Medulla oblongata (tissue), 1 donor: ENCODE results near the gene CD99.

Source experiments
- DNase-seq: peaks from one replicate; pipeline ENCODE4 v3.0.0-alpha.2; 2015; ENCODE audit errors: extremely low spot score

Gene CD99

DNA sequence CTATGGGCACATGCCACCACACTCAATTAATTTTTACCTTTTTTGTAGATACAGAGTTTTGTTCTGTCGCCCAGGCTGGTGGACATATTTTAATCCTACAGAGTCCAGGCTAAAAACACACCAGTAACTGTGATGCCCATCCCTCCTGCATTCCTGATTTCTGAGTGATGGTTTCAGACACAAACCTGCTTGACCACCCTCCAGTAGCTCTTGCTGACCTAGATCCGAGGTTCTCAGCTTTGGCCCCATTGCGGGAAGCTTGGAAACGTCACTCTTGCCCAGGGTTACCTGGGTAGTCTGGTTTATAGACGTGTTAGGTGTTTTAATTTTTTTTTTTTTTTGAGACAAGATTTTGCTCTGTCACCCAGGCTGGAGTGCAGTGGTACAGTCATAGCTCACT is 7.5 kb downstream of the CD99 start:
- DNase-seq: no peak

GRCh38 chrX:2699959-2700358 is 8.9 kb downstream of the CD99 start:
- no peak for DNase-seq

DNA sequence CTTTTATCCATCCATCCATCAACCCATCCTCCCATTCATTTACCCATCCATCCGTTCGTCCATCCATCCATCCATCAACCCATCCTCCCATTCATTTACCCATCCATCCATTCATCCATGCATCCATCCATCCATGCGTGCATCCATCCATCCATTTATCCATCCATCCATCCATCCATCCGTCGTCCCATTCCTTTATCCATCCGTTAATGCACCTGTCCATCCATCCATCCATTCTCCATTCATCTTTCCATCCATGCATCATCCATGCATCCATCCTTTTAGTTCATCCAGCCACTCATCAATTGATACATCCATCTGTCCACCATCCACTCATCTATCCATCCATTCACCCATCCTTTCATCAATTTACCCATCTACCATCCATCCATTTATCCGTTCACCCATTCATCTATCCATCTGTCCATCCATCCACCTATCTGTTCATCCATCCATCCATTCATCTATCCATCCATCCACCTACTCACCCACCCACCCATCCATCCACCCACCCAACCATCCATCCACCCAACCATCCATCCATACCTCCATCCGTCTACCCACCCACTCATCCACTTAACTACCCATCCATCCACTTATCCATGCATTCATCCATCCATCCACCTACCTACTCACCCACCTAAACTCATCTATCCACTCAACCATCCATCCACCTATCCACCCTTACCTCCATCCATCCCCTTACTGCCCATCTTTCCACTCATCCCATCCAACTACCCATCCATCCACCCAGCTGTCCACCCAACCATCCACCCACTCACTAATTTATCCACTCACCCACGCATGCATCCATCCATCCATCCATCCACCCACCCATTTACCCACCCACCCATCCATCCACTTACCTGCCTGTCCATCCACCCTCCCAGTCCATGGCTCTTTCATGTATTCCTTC is 9.6 kb downstream of the CD99 start:
- no peak for DNase-seq

DNA sequence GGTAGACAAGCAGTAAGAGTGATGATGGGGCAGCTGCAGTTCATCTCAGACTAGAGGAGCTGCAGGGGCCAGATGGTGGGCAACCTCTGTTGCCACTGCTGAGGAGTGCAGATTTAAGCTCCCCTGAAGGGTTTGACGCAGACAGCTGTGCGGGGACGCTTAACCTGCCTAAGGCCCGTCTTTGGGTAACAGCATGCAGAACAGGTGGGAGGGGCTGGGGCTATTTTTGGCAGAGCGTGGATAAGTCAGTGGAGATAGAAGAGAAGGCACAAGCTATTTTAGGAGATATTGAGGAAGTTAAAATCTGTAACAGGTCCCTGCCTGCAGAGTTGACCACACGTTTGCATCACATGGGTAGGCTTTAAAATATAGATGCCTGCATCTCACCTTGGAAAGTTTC is 10.5 kb downstream of the CD99 start:
- no peak for DNase-seq

DNA sequence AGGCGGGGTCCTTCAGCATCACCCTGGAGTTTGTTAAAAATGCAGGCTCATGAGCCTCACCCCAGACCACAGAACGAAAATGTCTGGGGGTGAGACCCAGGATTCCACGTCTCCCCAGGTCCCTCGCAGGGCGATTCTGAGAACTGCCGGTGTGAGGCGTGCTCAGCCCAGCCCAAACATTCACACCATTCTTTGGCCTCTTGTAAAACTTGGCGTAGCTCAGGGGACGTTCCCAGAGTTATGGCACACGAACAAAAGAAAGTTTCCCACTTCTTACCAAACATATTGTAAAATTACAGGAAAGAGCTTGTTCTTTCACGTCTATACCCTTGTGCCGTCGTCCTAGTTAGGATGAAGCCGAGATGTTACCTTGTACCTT is 12.9 kb downstream of the CD99 start:
- DNase-seq: peak; percentile 57

GRCh38 chrX:2705046-2705832 is 14.1 kb downstream of the CD99 start:
- peak; percentile 59 for DNase-seq

- DNase-seq: peak; percentile 62
Observed at GRCh38 chrX:2707334-2707760, 16.3 kb downstream of the CD99 start.

DNA sequence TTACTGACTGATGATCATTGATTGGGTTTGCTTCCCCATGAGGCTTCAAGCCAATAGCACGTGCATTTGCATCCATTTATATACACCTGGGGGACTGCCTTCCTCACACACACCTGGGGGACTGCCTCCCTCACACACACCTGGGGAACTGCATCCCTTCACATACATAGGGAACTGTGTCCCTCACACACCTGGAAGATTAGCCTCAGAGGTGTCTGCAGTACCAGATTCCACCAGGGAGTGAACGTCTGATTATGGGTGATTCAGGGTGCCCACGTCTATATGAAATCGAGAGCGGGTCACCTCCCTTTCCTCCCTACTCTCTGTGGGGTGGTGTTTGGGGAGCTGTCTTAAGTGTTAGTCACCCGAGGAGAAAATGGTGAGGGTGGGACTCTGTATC is 16.9 kb downstream of the CD99 start:
- DNase-seq: no peak

- DNase-seq: no peak
Observed at GRCh38 chrX:2708592-2709188, 17.6 kb downstream of the CD99 start.

DNA sequence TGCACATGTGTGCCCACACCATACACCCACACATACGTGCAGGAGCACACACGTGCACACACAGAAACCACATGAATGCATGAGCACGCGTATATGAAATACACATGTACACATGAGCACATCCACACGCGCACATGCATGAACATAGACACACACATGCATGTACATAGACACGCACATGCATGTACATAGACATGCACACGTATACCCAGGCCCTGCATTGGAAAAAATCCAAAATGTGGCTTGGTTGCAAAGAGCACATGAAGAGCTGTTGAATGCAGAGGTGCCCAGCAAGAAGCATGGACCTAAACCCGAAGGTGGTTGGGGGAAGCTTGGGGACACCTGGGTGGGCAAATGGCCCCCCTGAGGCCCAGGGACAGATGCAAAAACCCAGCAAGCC is 18.5 kb downstream of the CD99 start:
- no peak for DNase-seq

DNA sequence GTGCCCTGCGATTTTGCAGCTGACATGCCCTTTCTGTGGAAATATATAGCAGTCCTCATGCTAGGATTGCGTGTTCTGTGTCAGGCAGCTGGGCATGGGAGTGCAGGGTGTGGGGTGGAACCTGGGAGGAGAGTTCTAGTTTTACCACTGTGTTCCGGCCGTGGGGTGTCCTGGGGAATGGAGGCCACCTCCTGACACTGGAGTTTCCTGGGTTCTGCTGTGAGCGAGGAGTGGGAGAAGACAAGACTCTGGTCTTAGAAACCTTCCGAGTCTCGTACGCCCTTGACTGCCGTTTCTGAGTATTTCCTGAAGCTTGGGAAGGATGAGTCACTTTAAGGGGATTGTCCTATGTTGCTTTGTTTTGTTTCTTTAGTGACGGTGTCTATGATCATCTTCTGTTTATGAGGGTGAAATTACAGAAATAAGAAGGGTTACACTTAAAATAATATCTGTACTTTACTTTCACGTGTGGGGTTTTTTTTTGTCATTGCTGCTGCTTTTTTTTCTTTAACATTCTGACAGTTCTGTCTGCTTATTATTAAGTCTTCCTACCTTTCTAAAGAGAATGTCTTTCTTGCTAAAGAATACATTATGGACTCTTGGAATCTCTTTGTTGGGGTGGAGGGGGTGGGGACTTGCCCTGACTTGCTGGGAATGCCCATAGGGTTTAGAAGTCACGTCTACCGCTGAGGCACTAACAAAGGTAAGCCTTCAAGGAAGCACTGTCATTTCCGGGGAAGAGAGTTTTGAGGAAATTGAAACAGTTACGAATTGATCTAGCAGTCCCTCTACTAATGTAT is 19.1 kb downstream of the CD99 start:
- DNase-seq: no peak

GRCh38 chrX:2711441-2711840 is 20.3 kb downstream of the CD99 start:
- no peak for DNase-seq

- no peak for DNase-seq
Observed at GRCh38 chrX:2712428-2712827, 21.3 kb downstream of the CD99 start.

GRCh38 chrX:2712890-2713840 is 22.1 kb downstream of the CD99 start:
- DNase-seq: no peak

DNA sequence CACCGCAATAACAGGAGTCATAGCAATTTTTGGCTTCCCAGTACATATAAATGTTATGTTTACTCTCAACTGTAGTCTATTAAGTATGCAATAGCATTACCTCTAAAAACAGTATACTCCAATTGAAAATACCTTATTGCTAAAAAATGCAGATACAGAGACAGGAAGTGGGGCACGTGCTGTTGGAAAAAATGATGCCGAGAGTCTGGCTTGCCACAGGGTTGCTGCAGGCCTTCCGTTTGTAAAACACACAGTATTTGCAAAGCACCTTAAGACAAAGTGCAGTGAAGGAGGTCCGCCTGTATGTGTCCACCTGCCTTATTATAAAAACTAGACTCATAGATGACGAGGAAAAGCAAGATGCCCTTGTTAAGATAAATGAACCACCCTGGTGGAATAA is 23.5 kb downstream of the CD99 start:
- no peak for DNase-seq

- no peak for DNase-seq
Observed at GRCh38 chrX:2715066-2715600, 24.0 kb downstream of the CD99 start.

DNA sequence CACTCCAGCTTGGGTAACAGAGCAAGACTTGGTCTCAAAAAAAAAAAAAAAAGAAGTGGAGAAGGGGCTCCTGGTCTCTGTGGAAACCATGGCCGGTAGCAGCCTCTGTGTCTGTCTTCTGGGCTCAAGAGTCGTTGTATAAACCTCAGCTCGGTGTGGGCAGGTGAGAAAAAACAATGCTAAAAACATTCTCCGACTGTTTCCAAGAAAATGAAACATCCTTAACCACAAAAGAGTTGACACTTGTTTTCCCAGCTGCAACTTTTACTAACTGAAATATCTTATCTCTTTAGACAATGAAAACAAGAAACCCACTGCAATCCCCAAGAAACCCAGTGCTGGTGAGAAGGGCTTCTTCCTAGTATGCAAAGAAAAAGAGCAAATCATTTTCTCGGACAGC is 26.2 kb downstream of the CD99 start:
- DNase-seq: no peak

DNA sequence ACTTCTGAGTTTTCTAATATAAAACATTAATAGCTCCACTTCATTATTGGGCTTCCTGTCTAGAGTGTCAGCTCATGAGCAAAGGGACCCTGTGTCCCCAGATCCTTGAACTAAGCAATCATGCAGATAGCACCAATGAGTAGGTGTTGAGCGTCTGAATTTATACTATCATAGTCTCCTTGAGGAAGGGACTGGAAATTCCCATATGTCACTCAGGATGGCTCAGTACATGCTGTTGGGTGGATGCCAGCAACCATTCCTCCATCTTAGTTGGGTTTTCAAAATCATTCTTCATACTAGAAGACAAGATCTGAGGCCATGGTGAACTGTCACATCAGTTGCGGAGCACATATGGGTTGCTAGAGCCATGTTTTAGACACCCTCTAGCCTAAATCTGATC is 27.7 kb downstream of the CD99 start:
- DNase-seq: no peak

- no peak for DNase-seq
Observed at GRCh38 chrX:2719774-2720447, 28.8 kb downstream of the CD99 start.
